HUES6 (cell line): ENCODE data around the gene ATP6V0D1.
A peak's percentile ranks its signal among the peaks of the same experiment; 100 is the strongest.

Experiments
- H3K27ac ChIP-seq: 2 replicates; pipeline ENCODE4 v1.7.0; 2013; ENCODE audit warnings: low read depth, mild to moderate bottlenecking, low read length, inconsistent platforms
- H3K27me3 ChIP-seq: 2 replicates; pipeline ENCODE4 v1.6.1; 2013; ENCODE audit warnings: low read length; ENCODE audit not compliant: control insufficient read depth, insufficient read depth
- H3K36me3 ChIP-seq: 2 replicates; pipeline ENCODE4 v1.6.1; 2013; ENCODE audit warnings: low read length; ENCODE audit not compliant: control insufficient read depth, insufficient read depth
- H3K4me1 ChIP-seq: 2 replicates; pipeline ENCODE4 v1.6.1; 2013; ENCODE audit warnings: low read length; ENCODE audit not compliant: control insufficient read depth, insufficient read depth
- H3K4me3 ChIP-seq: 2 replicates; pipeline ENCODE4 v1.5.1; 2013; ENCODE audit warnings: low read depth, low read length
- H3K9ac ChIP-seq: one replicate; pipeline ENCODE4 v1.6.1; 2013; ENCODE audit warnings: mild to moderate bottlenecking, low read length
- H3K9me3 ChIP-seq: 2 replicates; pipeline ENCODE4 v1.6.1; 2013; ENCODE audit warnings: low read depth, low read length; ENCODE audit not compliant: control insufficient read depth, insufficient read depth

ATP6V0D1 gene

GRCh38 chr16:67394155-67395104 lies 86.5 kb downstream of the ATP6V0D1 start:
- peaks cover 40% of the 10 kb centered on the region for H3K4me1 ChIP-seq
- H3K27me3 ChIP-seq: peaks cover 73% of the 10 kb centered on the region
- no peak overlapping the region for H3K9ac ChIP-seq
- no peaks in the 10 kb centered on the region for H3K36me3 ChIP-seq
- H3K9me3 ChIP-seq: no peaks in the 10 kb centered on the region
- H3K27ac ChIP-seq: no peak overlapping the region
- peak overlapping the region; percentile 50 for H3K4me3 ChIP-seq

DNA sequence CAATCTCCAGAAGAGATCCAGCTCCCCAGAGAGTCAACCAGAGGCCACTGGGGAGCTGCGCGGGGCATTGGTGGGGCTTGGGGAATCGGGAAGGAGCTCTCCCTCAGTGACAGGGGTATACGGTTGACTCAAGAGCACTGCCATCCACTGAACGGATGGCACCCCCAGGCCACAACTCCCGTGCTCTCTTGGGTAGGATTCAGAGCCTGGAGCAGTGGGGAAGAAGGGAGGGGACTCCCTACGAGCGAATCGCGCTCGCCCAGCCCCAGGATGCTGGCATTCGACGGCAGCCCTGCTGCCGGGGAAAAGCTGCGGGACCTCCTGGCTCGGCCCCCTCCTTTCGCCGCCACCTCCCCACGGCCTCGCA lies 87.2 kb downstream of the ATP6V0D1 start:
- H3K4me1 ChIP-seq: peaks cover 36% of the 10 kb centered on the region
- H3K36me3 ChIP-seq: no peaks in the 10 kb centered on the region
- peak overlapping the region; percentile 50 for H3K4me3 ChIP-seq
- H3K9ac ChIP-seq: no peak overlapping the region
- H3K27me3 ChIP-seq: peaks cover 68% of the 10 kb centered on the region
- no peak overlapping the region for H3K27ac ChIP-seq
- H3K9me3 ChIP-seq: no peaks in the 10 kb centered on the region

- Histone ChIP-seq H3K9ac (no peak within 1 kb of the TSS), H3K9me3 (no peaks in the 10 kb centered on the region), H3K4me1 (peaks cover 36% of the 10 kb centered on the region), H3K27ac (no peak within 1 kb of the TSS), H3K27me3 (peaks cover 63% of the 10 kb centered on the region), H3K36me3 (no peaks in the 10 kb centered on the region), H3K4me3 (peak within 1 kb of the TSS; percentile 50)
These were observed 87.7 kb downstream of the ATP6V0D1 start, which contains the start of gene TPPP3 for GRCh38 chr16:67393111-67393787. Gene TPPP3 (minus strand): TSS chr16:67393498. CDS start chr16:67391111, 2,387 bp downstream.

- H3K27me3 ChIP-seq: peaks cover 64% of the 10 kb centered on the region
- no peaks in the 10 kb centered on the region for H3K9me3 ChIP-seq
- peaks cover 37% of the 10 kb centered on the region for H3K4me1 ChIP-seq
- H3K36me3 ChIP-seq: no peaks in the 10 kb centered on the region
- H3K4me3 ChIP-seq: peak overlapping the region; percentile 50
- no peak overlapping the region for H3K27ac ChIP-seq
- no peak overlapping the region for H3K9ac ChIP-seq
These were observed 88.5 kb downstream of the ATP6V0D1 start for GRCh38 chr16:67392301-67393059.

DNA sequence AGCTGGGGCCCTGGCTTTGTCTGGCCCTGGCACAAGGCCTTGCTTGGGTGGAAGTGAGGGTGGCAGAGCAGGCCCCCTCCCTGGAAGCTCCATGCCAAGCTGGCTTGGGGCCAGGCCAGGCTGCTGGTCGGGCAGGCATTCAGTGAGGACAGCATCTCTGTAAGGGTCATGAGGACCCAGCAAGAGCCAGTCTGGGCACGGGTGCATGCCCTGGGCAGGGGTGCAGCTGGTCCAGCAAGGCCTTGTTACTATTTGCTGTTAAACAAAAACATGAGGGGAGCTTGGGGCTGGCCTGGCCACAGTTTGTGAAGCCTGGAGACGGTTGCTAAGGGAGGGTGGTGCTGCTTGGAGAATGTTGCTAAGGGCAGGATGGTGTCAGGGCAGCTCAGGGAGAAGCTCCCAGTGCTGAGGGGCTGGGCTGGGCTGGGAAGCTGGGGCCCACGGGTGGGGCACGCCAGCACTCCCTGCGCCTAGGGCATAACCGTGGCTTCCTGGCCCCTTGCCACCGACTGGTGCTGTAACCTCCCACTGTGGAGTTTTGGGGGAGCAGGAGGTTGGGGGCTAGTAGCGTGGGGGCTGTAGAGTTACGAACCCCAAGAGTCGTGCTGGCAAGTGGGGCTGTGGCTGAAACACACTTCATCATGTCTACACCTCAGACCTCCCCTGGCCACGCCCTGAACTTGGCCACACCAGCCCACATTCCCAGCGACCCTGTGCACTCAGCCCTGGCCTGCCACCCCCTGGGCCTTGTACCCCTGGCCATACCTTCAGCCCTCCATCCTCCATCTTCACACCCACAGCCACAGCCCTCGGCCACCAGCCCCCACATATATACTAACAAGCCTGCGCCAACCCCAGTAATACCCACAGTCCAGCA lies 89.3 kb downstream of the ATP6V0D1 start:
- peaks cover 38% of the 10 kb centered on the region for H3K4me1 ChIP-seq
- H3K4me3 ChIP-seq: no peak overlapping the region
- H3K9ac ChIP-seq: no peak overlapping the region

GRCh38 chr16:67390816-67391423 lies 90.0 kb downstream of the ATP6V0D1 start:
- no peak overlapping the region for H3K27ac ChIP-seq
- peaks cover 64% of the 10 kb centered on the region for H3K27me3 ChIP-seq
- no peaks in the 10 kb centered on the region for H3K9me3 ChIP-seq

More for the DNA sequence above, 89.3 kb downstream of the ATP6V0D1 start:
- Histone ChIP-seq H3K36me3 (no peaks in the 10 kb centered on the region), H3K9me3 (no peaks in the 10 kb centered on the region), H3K27ac (no peak overlapping the region), H3K27me3 (peaks cover 66% of the 10 kb centered on the region)

DNA sequence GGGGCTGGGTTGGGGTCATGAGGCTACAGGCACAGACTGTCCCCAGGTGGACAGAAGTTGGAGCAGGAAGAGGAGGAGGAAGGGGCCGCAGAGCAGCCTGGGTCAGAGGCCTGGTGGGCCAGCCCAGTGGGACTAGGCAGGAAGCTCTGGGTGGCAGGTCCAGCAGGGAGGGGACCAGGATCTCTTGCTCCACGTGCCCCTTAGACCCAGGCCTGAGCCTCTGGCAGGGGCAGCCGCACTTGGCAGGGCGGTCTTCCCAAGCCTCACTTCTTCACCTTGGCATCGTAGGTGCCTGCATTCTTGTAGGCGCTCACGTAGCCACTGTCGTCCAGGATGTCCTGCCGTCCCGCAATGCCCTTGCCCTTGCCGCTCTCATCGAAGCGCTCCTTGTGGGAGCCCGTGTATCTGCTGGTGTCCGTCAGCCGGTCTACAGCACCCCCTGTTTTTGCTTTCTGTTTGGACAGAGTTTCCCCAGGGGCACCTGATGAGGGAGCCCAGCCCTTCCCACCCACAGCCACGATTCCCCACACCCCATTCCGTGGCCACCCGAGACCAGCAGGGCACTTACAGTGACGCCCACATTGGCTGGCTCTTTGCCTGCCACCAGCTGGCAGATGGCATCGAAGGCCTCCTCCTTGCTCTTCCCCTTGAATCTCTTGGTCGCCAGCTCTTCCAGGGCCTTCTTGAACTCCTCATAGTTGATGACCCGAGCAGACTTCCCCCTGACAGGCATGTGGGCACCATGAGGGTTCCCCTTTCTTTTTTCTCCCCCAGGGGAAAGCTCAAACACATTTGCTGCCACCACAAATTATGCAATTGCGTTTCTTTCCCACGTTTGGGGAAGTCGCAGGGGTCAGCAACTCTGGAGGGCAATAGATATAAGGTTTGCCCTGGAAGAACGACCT lies 90.8 kb downstream of the ATP6V0D1 start:
- Histone ChIP-seq H3K27me3 (peaks cover 56% of the 10 kb centered on the region), H3K9ac (no peak overlapping the region), H3K4me1 (peaks cover 28% of the 10 kb centered on the region), H3K4me3 (no peak overlapping the region), H3K27ac (no peak overlapping the region), H3K36me3 (no peaks in the 10 kb centered on the region), H3K9me3 (no peaks in the 10 kb centered on the region)

More at GRCh38 chr16:67390816-67391423, 90.0 kb downstream of the ATP6V0D1 start:
- no peak overlapping the region for H3K4me3 ChIP-seq
- H3K9ac ChIP-seq: no peak overlapping the region
- peaks cover 36% of the 10 kb centered on the region for H3K4me1 ChIP-seq
- H3K36me3 ChIP-seq: no peaks in the 10 kb centered on the region

DNA sequence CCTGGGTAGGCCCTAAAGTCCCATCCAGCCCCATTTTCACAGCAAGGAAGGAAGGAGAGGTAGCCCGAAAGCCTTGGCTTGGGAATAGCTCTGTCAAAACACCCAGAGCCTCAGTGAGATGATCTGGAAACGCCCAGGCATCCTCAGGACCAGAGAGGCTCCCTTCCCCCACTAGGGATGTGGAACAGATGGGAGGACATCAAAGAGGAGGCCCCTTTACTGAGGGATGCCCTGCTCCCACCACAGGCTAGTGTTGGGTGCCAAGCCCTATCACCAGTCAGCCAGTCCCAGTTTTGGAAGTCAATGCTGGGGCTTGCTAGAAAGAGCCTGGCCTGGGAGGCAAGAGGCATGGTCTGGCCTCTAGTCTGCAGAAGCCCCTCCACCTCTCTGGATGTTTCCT lies 92.4 kb downstream of the ATP6V0D1 start:
- Histone ChIP-seq H3K4me3 (no peak overlapping the region), H3K9ac (no peak overlapping the region), H3K27me3 (peaks cover 46% of the 10 kb centered on the region), H3K27ac (no peak overlapping the region), H3K4me1 (peaks cover 19% of the 10 kb centered on the region), H3K9me3 (no peaks in the 10 kb centered on the region), H3K36me3 (no peaks in the 10 kb centered on the region)

- H3K9ac ChIP-seq: no peak overlapping the region
- H3K4me1 ChIP-seq: peaks cover 18% of the 10 kb centered on the region
- H3K27me3 ChIP-seq: peaks cover 42% of the 10 kb centered on the region
- no peaks in the 10 kb centered on the region for H3K36me3 ChIP-seq
- H3K9me3 ChIP-seq: no peaks in the 10 kb centered on the region
- no peak overlapping the region for H3K4me3 ChIP-seq
- no peak overlapping the region for H3K27ac ChIP-seq
These were observed 92.8 kb downstream of the ATP6V0D1 start for GRCh38 chr16:67388191-67388590.
